Measurements from ENCODE around the gene KCNJ12. TPM values are rescaled to one million over a fixed set of nuclear protein-coding genes. Genes with fewer than 3 reads are reported as not detected.
"Not testable (repeated sequence)": the region's sequence is repeated elsewhere in the genome, so short reads cannot be mapped to it uniquely, and the experiment has no call there.

The KCNJ12 gene
- polyA plus RNA-seq, 3 donors: not detected

GRCh38 chr17:21438316-21439014 lies 62.3 kb downstream of the KCNJ12 start:
- WGBS (ENCODE audit: insufficient coverage): no CpG with 5 or more reads among the region's 6 CpGs
- H3K36me3 Mint-ChIP-seq; intact Hi-C loops (cut with micrococcal nuclease); H3K4me3 Mint-ChIP-seq; H3K9me3 ChIP-seq (replicated peaks in 1 of 2; ENCODE audit: control insufficient read depth in 1 of 2, insufficient read depth in 1 of 2, low read length in 2 of 2); H3K27ac Mint-ChIP-seq; H3K27ac ChIP-seq (ENCODE audit: low read depth in 1 of 2, low read length in 2 of 2); H4K20me1 ChIP-seq (ENCODE audit: insufficient read depth, low read length); H3K27me3 Mint-ChIP-seq (ENCODE audit: low read depth in 3 of 3); H3K9me3 Mint-ChIP-seq; H3K79me2 ChIP-seq (ENCODE audit: insufficient read depth, low read length); H3K27me3 ChIP-seq (ENCODE audit: control insufficient read depth in 2 of 2, insufficient read depth in 2 of 2, low read length in 2 of 2); H3K36me3 ChIP-seq (replicated peaks in 1 of 2; ENCODE audit: control insufficient read depth in 1 of 2, insufficient read depth in 2 of 2, low read length in 2 of 2); H3K9ac ChIP-seq (ENCODE audit: insufficient read depth, low read length, poor library complexity, severe bottlenecking); H3K4me1 Mint-ChIP-seq; DNase-seq; H3K4me3 ChIP-seq (replicated peaks in 1 of 3; ENCODE audit: low read depth in 2 of 3, low read length in 3 of 3); H2AFZ ChIP-seq (ENCODE audit: insufficient read depth, low read depth, low read length, poor library complexity, severe bottlenecking); H3K4me1 ChIP-seq (ENCODE audit: control insufficient read depth in 1 of 2, insufficient read depth in 2 of 2, low read length in 2 of 2); H3K4me2 ChIP-seq (replicated peaks; ENCODE audit: extremely low read depth, low read length, poor library complexity, severe bottlenecking): not testable (repeated sequence)

- H3K4me3 ChIP-seq (replicated peaks in 1 of 3; ENCODE audit: low read depth in 2 of 3, low read length in 3 of 3); H3K9me3 Mint-ChIP-seq; H3K27me3 ChIP-seq (ENCODE audit: control insufficient read depth in 2 of 2, insufficient read depth in 2 of 2, low read length in 2 of 2); H3K79me2 ChIP-seq (ENCODE audit: insufficient read depth, low read length); H3K36me3 Mint-ChIP-seq; DNase-seq; H3K27me3 Mint-ChIP-seq (ENCODE audit: low read depth in 3 of 3); H3K4me1 Mint-ChIP-seq; H3K4me1 ChIP-seq (ENCODE audit: control insufficient read depth in 1 of 2, insufficient read depth in 2 of 2, low read length in 2 of 2); H3K27ac Mint-ChIP-seq; H3K9me3 ChIP-seq (replicated peaks in 1 of 2; ENCODE audit: control insufficient read depth in 1 of 2, insufficient read depth in 1 of 2, low read length in 2 of 2); H3K4me3 Mint-ChIP-seq; intact Hi-C loops (cut with micrococcal nuclease); H3K36me3 ChIP-seq (replicated peaks in 1 of 2; ENCODE audit: control insufficient read depth in 1 of 2, insufficient read depth in 2 of 2, low read length in 2 of 2); H3K27ac ChIP-seq (ENCODE audit: low read depth in 1 of 2, low read length in 2 of 2); H2AFZ ChIP-seq (ENCODE audit: insufficient read depth, low read depth, low read length, poor library complexity, severe bottlenecking); H4K20me1 ChIP-seq (ENCODE audit: insufficient read depth, low read length); H3K9ac ChIP-seq (ENCODE audit: insufficient read depth, low read length, poor library complexity, severe bottlenecking); H3K4me2 ChIP-seq (replicated peaks; ENCODE audit: extremely low read depth, low read length, poor library complexity, severe bottlenecking): not testable (repeated sequence)
- WGBS (ENCODE audit: insufficient coverage): no CpG with 5 or more reads among the region's 5 CpGs
Observed at GRCh38 chr17:21439015-21439336, 62.8 kb downstream of the KCNJ12 start.

- Histone ChIP-seq H3K36me3 (replicated peaks in 1 of 2; ENCODE audit: control insufficient read depth in 1 of 2, insufficient read depth in 2 of 2, low read length in 2 of 2) (no peaks in the 10 kb centered on the region), H2AFZ (ENCODE audit: insufficient read depth, low read depth, low read length, poor library complexity, severe bottlenecking) (no peak overlapping the region), H3K4me3 (replicated peaks in 1 of 3; ENCODE audit: low read depth in 2 of 3, low read length in 3 of 3) (no peak overlapping the region), H4K20me1 (ENCODE audit: insufficient read depth, low read length) (no peaks in the 10 kb centered on the region), H3K27me3 (ENCODE audit: control insufficient read depth in 2 of 2, insufficient read depth in 2 of 2, low read length in 2 of 2) (no peaks in the 10 kb centered on the region), H3K27ac (ENCODE audit: low read depth in 1 of 2, low read length in 2 of 2) (no peak overlapping the region), H3K79me2 (ENCODE audit: insufficient read depth, low read length) (no peaks in the 10 kb centered on the region), H3K9ac (ENCODE audit: insufficient read depth, low read length, poor library complexity, severe bottlenecking) (no peak overlapping the region), H3K9me3 (replicated peaks in 1 of 2; ENCODE audit: control insufficient read depth in 1 of 2, insufficient read depth in 1 of 2, low read length in 2 of 2) (no peaks in the 10 kb centered on the region), H3K4me1 (ENCODE audit: control insufficient read depth in 1 of 2, insufficient read depth in 2 of 2, low read length in 2 of 2) (no peaks in the 10 kb centered on the region), H3K4me2 (replicated peaks; ENCODE audit: extremely low read depth, low read length, poor library complexity, severe bottlenecking) (no peak overlapping the region)
- Mint-ChIP-seq H3K27me3 (ENCODE audit: low read depth in 3 of 3) (peaks cover 0 to 4% (median 3%) of the 10 kb centered on the region in 3 donors), H3K4me3 (no peak overlapping the region), H3K36me3 (no peaks in the 10 kb centered on the region), H3K4me1 (no peaks in the 10 kb centered on the region), H3K27ac (peak overlapping the region in 1 of 7 donors; percentile 38), H3K9me3 (peaks cover 0 to 10% (median 5%) of the 10 kb centered on the region in 7 donors)
- DNase-seq: no peak
- 94% methylated on average over 3 of the region's 9 CpGs for WGBS (ENCODE audit: insufficient coverage)
- intact Hi-C loops (cut with micrococcal nuclease): no loop called here
- no peak for TF ChIP-seq CTCF (IDR thresholded peaks at IDR 0.05)
Observed at GRCh38 chr17:21445091-21445650, 69.0 kb downstream of the KCNJ12 start.

- H3K4me2 ChIP-seq (replicated peaks; ENCODE audit: extremely low read depth, low read length, poor library complexity, severe bottlenecking); H4K20me1 ChIP-seq (ENCODE audit: insufficient read depth, low read length); H3K79me2 ChIP-seq (ENCODE audit: insufficient read depth, low read length); intact Hi-C loops (cut with micrococcal nuclease); H3K4me3 Mint-ChIP-seq; H3K4me1 Mint-ChIP-seq; H3K27ac Mint-ChIP-seq; H3K9me3 ChIP-seq (replicated peaks in 1 of 2; ENCODE audit: control insufficient read depth in 1 of 2, insufficient read depth in 1 of 2, low read length in 2 of 2); H3K9ac ChIP-seq (ENCODE audit: insufficient read depth, low read length, poor library complexity, severe bottlenecking); H3K27me3 ChIP-seq (ENCODE audit: control insufficient read depth in 2 of 2, insufficient read depth in 2 of 2, low read length in 2 of 2); H3K4me3 ChIP-seq (replicated peaks in 1 of 3; ENCODE audit: low read depth in 2 of 3, low read length in 3 of 3); H3K9me3 Mint-ChIP-seq; DNase-seq; H3K27me3 Mint-ChIP-seq (ENCODE audit: low read depth in 3 of 3); H3K36me3 Mint-ChIP-seq; H3K27ac ChIP-seq (ENCODE audit: low read depth in 1 of 2, low read length in 2 of 2); H3K4me1 ChIP-seq (ENCODE audit: control insufficient read depth in 1 of 2, insufficient read depth in 2 of 2, low read length in 2 of 2); H2AFZ ChIP-seq (ENCODE audit: insufficient read depth, low read depth, low read length, poor library complexity, severe bottlenecking); H3K36me3 ChIP-seq (replicated peaks in 1 of 2; ENCODE audit: control insufficient read depth in 1 of 2, insufficient read depth in 2 of 2, low read length in 2 of 2): not testable (repeated sequence)
- WGBS (ENCODE audit: insufficient coverage): 92% methylated on average over 2 of the region's 4 CpGs
Observed at GRCh38 chr17:21447552-21447951, 71.4 kb downstream of the KCNJ12 start.

Data from CD14-positive monocyte (primary cell).